TTC549 (cell line): Measurements from ENCODE around the gene CNTFR.
"Not testable (repeated sequence)": the region's sequence is repeated elsewhere in the genome, so short reads cannot be mapped to it uniquely, and the experiment has no call there.

Source experiments
- FAIRE-seq: peaks from 2 replicates; lab custom pipeline; 2012; peaks lifted over from hg19 to GRCh38; lab: Jason Lieb, UNC

CNTFR gene

DNA sequence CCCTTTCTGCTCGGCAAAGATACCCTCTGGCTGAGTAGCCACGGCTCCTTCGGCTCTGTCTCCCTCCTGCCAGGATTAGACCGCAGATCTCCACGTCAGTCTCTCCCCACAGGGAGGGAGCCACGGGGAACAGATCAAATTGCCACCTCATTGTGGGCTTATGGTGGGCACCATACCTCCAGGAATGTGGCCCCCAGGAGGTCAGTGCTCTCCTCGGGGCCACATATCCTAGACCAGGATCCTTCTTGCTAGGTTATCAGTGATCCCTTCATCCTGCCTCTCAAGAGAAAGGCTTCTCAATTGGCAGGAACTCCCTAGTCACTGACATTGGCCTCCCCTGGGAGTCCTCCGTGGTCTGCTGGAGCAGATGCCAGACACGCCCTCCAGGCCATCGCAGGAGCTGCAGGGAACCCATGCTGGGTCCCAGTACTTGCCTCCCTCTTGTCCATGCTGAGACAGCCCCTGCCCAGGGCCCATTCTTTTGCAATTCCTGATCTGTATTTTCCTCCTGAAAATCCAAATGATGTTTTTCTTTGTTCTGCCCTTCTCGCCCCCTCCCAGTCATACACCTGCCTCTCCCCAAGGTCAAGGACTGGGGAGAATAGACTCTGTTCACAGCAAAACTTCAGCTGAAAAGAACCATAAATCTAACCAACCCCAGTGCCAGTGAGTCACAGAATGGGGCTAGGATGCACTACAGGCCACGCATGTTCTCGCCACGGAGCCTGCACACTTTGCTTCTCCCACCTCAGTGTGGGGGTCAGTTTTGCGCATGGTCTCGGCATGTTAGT, 35.1 kb downstream of the CNTFR start:
- no peak for FAIRE-seq

DNA sequence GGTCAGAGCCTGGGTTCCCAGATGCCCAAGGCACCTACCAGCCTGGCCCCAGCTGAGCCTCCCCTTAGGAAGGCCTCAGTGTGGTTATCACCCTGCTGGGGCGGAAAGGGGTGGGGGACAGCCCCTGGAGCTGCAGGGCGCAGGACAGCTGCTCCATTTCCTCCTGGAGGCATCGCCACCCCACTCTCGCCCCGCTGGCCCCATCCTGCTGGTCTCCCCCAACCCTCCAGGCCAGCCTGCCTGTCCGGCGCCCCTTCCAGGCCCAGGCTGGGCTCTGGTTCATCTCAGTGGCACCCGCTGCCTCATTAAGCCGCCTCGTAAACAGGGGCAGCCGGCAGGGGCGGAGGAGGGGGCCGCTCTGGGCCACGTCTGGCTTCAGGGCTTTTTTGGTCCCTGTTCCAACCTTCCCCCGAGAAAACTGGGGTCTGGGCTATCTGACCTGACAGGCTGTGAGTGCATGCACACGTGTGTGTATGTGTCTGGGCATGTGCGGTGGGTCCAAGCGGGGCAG, 36.0 kb downstream of the CNTFR start:
- no peak for FAIRE-seq

DNA sequence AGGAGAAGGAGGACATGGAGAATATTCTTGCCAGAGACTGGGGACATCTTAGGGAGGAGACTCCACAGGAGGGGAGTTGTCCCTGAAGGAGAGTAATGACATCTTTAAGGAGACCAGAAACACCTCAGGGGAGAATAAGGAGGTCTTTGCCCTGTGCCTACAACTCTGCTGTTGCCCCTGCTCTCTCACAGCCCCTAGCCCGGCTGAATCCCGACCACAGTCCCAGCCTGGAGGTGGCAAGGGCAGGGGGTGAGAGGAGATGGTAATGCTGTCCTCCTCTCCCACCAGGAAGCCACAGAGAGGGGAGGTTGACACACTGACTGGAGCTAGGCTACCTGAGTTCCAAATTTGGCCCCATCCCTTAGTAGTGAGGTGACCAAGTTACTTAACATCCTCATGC, 36.5 kb downstream of the CNTFR start:
- no peak for FAIRE-seq

DNA sequence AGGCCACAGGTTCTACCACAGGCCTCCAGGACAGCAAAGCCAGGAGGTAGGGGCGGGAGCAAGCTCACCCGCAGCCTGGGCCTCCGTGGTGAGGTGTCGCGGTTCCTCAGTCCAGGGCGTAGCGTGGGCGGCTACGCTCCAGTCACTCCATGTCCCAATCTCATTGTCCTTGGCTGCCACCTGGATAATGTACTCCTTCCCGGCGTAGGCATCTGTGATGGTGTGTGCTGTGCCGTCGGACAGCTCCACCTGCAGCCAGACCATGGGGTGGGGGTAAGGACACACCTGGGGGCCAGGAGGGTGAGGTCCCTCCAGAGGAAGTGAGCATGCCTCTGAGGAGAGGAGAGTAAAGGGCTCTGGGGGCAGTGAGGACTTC, 36.9 kb downstream of the CNTFR start:
- FAIRE-seq = no peak

DNA sequence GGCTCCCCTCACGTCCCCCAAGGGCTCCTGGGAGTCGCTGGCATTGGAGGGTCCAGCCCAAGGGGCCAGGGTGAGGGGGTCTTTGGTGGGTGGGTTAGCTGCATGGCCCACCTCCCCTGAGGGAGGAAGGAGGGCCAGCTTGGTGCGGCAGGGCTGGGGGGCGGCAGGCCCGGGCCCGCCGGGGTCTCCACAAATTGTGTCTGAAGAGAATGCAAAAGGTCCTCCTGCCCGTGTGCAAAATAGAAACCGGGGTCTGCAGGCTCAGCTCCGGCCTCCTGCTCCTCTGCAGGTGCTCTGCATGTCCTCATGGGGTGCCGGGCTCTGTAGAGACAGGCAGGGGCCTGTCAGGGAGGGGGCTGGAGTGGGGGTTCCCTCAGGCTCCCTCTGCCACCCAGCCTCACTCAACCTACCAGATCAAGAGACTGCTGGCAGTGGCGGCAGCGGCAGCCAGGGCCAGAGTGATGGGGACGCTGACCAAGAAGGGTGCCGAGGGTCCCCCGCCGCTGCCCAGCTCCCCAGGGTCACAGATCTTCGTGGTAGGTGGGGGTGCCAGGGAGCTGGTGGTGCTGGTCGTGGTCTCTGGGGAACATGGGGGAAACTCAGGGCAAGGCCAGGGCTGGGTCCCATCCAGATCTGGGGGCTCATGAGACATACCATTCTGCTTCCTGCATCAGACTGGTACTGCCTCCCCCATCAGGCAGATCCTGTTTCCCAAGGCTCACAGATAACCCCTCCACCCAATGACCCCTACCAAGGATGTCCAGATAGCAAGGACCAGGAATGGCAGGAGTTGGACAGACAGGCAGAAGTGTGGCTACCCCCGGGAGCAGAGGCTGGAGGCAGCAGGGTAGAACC, 37.5 kb downstream of the CNTFR start:
- no peak for FAIRE-seq

DNA sequence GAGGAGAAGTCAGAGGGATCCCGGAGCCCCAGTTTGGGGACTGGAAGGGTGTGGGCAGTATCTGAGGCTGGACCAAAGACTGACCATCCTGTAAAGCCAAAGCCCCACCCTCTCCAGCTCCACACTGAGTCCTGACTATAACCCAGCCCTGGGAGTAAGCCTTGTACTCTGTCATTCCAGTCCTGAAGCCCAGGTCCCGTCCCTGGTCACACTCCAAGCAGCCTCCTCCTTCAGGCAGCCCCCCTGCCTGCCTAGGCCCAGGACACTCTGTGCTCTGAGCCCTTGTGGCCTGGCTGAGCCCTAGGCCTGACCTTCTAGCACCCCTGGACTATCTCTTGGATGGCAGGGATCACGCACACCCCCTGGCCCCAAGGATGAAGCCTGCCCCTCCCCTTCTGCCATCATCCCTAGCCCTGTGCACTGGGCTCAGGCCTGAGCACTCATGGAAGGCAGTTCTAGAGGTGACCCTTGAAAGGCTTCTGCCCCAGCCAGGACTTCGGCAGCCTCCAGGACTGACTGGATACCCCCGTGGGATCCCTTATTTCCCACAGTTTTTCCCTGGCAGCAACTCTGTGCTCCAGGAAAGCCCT, 38.7 kb downstream of the CNTFR start:
- FAIRE-seq = no peak

DNA sequence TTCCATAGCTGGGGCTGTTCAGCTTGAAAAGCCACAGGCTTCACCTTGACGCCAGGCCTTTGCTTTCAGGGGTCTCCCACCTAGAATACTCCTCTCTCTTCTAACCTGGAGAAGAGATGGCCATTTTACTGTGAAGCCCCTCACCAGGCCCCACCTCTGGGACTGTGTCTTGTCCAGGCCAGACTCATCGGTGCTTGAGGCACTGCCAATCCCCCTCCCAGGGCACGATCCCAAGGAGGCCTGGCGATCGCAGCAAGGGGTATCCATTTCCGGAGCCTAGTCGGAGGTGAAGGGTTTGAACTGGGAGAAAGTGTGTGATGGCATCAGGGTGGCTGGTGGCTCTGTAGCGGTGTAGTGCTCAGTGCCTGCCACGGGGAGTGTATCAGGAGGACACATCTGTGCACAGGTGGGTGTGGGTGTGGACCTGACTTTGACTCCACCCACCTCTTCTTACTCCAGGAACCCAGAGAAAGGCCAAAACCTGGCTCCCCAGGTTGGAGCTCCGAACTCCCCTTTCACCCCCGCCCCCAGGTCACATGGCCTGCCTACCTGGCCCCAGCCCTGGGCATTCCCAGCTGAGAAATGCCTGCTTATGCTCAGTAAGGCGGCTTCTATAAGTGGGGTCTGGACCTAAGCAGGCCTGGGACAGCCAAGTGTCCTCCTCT, 39.4 kb downstream of the CNTFR start:
- no peak for FAIRE-seq

DNA sequence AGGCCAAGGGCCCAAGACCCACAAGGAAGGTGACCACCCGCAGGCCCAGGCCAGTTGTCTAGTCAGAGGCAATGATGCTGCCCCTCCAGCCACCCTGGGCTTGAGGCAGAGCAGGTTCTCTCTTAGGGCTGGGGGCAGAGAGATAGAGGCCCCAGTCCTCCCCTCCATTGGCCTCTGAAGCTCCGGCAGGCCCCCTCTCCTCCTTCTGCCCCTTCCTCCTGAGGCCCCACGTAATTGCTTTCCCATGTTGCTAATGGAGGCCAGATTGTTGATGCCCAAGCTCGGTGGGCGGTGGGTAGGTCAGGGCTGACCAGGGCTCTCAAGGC, 40.2 kb downstream of the CNTFR start:
- FAIRE-seq = no peak

DNA sequence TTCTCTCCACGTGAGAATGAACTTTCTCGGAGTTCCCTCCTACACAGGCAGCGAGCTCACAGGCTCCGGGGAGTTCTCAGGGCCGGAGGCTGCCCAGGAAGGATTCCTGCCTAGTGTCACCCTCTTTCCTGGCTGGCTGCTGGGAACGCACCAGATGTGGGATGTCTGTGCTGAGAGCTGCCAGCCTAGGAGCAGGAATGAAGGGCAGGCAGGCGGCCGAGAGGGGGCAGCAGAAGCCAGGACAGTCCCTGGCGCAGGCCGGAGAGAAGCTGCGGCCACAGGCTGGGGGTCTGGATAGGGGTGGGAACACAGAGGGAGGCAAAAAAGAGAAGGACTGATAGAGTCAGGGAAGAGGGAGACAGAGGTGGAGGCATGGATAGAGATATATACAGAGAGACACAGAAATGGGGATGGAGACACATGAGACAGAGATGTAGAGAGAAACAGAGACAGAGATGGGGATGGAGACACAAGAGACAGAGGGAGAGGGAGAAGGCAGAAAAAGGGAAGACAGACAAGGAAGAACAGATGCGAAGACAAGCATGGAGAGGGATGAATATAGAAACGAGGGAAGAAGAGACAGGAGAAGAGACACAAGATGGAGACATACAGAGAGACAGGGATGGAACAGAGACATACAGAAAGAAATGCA, 41.4 kb downstream of the CNTFR start:
- no peak for FAIRE-seq

DNA sequence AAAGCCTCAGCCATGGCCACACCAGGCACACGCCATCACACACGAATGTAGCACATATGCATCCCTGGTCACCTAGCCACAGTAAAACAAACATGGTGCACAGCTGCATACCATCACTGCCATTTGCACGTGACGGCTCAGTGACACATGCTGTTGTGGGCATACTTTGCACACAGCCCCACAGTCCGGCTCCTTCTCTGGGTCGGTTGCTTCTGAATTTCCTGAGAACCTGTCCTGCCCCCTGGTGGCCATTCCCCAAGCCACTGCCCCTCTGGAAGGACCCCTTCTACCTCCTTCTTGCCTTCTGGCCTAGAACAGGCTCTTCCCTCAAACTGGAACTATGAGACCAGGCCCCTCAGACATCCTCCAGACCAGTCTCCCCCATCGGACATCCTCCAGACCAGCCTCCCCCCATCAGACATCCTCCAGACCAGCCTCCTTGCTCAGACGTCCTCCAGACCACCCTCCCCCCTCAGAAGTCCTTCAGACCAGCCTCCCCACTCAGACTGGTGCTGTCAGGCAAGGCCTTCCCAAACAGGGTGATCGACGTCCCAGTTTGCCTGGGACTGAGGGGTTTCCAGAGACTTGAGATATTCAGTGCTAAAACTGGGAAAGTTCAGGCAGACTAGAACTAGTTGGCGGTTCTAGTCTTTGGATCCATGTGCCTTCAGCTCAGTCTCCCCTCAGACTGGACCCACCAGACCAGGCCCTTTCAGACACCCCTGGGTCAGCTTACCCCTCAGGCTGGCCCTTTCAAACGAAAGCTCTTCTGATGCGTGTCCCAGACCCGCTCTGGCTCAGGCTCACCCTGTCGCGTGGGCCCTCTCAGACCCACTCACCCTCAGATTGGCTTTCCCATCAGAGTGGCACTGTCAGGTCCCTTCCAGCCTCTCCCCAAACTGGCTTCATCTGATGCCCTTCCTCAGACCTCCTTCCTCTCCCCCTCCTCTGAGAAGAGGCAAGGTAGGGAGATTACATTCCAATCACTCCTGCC, 42.4 kb downstream of the CNTFR start:
- FAIRE-seq = no peak

DNA sequence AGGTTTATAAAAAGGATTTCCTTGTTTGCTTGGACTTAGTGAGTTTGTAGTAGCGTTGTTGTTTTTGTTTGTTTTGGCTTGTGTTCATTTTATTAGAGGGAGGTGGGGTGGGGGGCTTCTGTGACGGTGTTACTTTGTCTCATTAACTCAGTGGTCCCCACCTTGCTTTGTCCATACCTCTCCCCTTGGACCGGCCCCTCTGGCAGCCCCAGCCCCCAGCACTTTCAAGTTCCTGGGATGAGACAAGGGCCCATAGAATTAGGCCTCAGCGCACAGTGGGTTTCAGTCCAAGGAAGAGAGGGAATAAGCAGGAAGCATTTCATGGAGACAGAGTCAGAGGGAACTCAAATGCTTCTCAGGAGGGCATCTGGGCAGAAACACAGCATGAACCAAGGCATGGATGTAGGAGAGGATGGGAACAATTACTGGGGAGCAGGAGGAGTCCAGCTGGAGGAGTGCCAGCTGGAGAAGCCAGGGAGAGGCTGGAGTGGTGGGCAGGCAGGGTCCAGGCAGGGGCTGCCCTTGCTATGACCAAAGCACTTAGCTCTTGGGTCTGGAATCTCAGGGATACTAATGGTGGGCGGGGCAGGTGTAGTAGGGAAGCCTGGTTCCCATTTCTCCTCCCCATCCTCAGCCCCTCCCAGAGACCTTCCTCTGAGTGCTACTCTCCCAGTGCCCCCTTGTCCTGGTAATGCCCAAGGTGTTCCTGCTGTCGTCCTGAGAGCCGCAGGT, 43.3 kb downstream of the CNTFR start:
- FAIRE-seq = no peak

DNA sequence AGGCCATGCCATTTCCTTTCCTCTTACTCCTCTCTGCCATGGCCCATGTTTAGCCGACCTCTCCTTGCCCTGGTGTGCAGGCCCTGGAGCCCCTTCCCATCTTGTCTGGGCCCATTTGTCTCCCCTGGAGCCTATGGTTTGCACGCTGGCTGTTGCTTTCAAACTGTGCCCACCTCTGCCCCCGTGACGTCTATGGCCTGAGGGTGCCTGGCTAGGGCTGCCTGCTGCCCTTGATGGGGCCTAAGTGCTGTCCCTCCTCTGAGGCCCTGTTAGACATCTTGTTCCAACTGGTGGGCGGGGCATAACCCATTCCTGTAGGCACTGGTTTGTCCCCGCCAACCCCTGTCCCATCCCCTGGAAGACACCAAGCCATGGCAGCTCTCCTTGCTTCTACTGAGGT, 44.0 kb downstream of the CNTFR start:
- FAIRE-seq = no peak

DNA sequence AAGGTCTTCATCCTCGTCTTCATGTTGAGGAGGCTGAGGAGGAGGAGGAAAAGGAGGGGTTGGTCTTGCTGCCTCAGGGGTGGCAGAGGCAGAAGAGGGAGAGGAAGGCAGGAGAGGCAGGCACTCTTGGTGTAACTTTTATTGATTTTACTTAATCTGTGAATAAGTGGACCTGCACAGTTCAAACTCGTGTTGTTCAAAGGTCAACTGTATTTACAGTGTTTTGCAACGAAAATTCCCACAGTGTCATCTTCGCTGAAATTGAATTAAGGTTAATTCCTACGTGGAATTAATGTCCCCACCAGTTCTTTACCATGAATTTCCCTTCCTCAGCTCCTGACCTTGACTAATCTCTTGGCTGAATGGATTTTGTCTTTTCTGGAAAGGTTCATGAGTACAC, 45.5 kb downstream of the CNTFR start:
- no peak for FAIRE-seq

DNA sequence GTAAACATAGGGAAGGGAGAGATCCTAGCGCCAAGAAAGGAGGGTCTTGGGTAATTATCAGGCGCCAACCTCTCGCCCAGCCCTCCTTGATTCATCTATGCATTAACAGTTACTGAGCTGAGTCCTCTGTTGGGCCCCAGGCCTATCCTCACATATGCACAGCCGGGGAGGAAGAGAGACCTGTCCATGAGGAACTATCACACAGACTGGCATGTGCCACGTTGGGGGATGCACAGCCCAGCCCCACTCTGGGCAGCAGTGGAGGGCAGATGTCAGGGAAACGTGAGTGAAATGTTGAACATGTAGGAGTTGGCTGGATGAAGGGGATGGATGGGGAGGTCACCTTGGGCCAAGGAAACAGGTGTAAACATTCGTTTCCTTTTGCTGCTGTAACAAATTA, 48.0 kb downstream of the CNTFR start:
- FAIRE-seq = no peak

DNA sequence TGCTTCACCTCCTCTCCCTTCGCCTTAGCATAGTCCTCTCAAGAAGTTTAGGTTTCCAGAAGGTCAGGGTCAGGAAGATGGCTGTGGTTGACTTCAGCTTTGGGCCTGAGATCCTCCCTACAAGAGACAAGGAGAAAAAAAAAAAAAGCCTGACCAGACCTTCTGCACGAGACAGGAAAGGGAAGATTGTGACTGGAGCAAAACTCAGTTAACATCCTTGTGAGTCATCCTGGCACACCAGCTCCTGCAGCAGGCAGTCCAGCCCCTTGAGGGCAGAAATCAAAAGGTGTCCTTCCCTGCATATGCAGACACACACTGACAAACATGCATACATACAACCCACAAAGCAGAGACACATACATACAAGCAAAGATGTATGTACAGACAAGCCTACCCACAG, 48.7 kb downstream of the CNTFR start:
- FAIRE-seq = no peak

DNA sequence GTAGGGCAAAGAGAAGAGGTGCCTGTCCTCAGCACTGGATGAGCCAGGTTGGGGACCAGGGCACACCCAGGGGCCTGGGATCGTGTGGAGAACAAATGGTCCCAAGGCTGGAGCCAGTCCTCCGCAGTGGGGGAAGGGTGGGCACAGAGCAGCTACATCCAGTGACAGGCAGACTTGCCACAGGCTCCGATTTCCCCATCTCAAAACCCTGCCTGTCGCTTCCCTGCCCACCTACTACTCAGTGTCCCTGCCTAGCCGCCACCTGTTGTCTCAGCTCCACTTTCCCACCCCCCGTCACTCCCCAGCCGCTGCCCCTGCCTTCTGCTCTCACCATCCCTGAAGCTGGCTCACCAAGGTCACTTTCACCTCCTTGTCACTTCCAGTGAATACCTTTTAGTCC, 52.8 kb downstream of the CNTFR start:
- FAIRE-seq = no peak

DNA sequence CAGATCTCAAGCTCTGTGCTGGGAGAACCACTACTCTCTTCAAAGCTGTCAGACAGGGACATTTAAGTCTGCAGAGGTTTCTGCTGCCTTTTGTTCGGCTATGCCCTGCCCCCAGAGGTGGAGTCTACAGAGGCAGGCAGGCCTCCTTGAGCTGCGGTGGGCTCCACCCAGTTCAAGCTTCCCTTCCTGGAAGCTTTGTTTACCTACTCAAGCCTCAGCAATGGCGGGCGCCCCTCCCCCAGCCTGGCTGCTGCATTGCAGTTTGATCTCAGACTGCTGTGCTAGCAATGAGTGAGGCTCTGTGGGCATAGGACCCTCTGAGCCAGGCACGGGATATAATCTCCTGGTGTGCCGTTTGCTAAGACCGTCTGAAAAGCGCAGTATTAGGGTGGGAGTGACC, 57.5 kb downstream of the CNTFR start:
- not testable (repeated sequence) for FAIRE-seq

DNA sequence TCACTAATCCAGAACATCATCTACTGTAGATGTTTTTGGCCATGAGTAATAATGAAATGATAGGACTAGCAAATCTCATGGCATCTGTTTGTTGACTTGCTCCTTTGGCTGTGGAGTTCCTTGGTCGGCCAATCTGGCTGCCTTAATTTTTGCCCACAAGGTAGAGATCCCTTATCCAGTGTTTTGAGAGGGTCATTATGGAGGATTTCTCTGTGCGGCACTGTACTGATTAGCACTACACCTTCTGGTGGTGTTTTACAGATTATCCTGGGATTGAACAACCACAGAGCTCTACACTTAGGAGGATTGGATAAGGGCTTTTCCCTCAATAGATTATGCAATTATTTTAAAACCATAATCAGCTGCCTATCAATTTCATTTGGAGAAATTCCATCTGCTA, 63.5 kb downstream of the CNTFR start:
- no peak for FAIRE-seq

DNA sequence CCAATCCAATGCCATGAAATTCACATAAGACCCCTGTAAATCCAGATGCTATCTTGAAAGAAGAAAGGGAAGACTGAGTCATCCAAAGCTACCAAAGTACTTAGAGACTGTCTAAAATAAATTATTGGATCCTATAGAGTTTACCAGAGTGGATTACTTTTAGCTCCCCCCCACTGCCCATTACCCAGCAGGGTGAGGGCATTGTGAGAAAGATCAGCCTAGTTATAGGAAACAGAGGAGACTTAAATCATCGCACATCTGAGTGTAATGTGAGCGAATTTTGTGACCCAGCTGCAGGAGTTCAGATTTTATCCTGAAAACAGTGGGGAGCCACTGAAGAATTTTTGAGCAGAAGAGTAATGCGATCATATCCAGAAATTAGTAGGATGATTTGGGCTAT, 65.2 kb downstream of the CNTFR start:
- no peak for FAIRE-seq
